NCI-H2029 (cell line): ENCODE results near the gene HOXA10.

Source experiments
- DNase-seq: peaks from one replicate; lab custom pipeline; 2025; lab: John Stamatoyannopoulos, UW

The HOXA10 gene

DNA sequence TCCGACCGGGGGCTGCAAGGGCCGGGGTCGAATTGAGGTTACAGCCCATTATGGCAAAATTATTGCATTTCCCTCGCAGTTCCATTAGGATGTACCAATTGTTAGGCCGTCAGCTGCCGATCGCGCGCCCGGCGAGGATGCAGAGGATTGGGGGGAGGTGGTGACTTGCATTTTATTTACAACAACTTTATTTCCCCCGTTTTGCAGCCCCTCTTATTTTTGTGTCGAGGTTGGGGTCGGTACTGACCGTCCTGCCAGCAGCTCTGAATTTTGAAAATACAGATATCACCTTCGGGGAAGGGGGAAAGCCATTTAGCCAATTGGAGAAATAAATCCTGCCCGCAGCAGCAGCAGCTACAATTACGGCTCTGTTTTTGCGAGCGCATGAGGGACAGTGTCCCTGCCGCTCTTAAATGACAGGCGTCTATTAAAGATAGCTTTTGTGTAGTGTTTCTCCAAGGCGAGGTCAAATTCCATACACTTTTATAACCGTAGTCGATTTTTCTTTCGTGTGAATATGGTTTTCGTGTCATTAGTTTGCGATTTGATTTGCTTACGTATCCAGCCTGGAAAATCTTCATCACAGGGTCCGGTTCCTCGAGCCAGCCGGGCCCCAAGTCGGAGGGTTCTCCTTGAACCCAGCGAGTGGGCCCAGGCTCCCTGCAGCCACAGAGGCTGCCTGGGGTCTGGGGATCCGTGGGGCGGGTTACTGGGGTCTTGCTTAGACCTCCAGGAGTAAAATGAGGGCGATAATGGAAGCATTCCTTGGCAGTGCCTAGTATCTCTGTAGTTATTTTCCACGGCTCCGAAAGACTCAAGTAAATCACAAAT lies 30.0 kb downstream of the HOXA10 start:
- no peak for DNase-seq

DNA sequence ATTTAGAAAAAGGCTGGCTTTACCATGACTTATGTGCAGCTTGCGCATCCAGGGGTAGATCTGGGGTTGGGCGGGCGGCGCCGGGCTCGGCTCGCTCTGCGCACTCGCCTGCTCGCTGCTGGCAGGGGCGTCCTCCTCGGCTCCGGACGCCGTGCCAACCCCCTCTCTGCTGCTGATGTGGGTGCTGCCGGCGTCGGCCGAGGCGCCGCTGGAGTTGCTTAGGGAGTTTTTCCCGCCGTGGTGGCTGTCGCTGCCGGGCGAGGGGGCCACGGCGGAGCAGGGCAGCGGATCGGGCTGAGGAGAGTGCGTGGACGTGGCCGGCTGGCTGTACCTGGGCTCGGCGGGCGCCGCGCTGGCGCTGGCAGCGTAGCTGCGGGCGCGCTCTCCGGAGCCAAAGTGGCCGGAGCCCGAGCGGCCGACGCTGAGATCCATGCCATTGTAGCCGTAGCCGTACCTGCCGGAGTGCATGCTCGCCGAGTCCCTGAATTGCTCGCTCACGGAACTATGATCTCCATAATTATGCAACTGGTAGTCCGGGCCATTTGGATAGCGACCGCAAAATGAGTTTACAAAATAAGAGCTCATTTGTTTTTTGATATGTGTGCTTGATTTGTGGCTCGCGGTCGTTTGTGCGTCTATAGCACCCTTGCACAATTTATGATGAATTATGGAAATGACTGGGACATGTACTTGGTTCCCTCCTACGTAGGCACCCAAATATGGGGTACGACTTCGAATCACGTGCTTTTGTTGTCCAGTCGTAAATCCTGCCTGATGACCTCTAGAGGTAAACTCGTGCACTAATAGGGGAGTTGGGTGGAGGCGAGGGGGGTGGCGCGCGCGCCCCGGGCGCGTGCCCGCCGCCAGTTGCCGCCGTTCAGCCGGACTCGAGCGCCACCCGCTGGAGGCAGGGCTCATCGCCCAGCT lies 30.8 kb downstream of the HOXA10 start, which contains the start of gene HOXA5:
HOXA5 (minus strand) TSS at position 659 of the 927 bp plus-strand sequence; CDS start at position 585, 74 bp downstream.
- DNase-seq: no peak

GRCh38 chr7:27142580-27143022 lies 31.5 kb downstream of the HOXA10 start:
- no peak for DNase-seq

GRCh38 chr7:27141923-27142579 lies 32.1 kb downstream of the HOXA10 start:
- no peak for DNase-seq

- DNase-seq: no peak
Observed at GRCh38 chr7:27141137-27141922, 32.8 kb downstream of the HOXA10 start.

DNA sequence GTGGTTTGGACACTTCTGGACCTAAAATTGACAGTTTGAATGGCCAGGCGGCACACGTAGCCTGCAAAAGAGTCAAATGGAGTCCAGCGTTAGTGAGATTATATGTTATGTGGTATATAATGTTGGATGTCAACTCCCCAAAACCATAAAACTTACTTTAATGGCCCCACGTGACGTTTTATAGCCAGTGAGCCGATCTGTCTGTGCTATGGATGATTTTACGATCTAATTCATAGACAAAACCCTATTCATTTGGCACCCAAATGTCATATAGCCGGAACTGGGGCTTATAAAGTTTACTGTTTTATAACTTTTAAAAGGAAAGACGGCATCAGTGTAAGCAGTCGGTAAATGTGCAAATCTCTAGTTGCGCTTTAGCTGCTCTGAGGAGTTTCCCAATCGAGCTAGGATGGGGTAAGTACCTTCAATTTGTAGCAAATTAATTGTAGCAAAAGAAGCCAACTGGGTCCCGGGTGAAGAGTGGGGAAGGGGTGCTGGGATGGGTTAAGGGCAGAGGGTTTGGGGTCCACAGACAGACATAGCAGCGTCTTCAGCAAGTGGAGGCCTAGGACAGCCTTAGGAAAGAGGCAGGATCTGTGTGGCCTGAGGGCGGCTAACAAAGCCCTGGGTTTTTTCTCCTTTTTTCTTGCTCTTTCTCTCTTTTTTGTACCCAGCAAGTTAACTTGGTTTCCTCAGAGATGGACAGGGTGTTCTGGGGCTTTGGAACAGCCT lies 33.8 kb downstream of the HOXA10 start:
- no peak for DNase-seq

DNA sequence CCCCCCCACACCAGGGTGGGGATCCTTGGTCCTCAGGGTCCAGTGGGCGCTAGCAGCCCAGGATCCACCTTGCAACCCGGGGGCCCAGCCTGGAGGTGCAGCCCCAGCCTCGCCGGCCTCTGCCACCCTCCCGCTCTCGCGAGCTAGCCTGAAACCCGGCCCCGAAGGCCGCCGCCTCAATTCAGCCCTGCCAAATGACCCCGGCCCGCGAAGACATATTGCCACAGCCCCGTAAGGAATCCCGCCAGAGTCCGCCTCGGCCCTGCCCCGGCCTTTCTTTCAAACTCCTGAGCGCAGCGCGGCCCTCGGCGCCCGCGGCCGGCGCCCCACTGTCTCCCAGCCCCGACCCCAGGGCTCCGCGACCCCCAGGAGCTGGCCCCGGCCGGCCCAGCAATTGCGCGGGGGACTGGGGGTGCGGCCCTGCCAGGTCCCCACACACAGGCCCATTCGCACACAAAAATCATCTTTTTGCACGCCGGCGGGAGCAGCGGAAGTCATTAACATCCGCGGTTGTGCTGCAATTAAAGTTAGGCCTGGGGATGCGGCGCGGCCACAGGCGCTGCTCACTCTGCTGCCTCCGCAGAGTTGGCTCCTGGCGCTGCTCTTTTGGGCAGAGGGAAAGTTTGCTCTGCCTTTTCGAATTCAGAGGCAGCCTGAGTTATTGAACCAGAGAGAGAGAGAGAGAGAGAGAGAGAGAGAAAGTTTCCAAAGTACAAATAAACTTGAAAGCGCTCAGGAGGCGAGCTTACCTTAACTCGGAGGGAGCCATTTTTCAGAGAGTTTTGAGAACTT lies 34.6 kb downstream of the HOXA10 start:
- no peak for DNase-seq

DNA sequence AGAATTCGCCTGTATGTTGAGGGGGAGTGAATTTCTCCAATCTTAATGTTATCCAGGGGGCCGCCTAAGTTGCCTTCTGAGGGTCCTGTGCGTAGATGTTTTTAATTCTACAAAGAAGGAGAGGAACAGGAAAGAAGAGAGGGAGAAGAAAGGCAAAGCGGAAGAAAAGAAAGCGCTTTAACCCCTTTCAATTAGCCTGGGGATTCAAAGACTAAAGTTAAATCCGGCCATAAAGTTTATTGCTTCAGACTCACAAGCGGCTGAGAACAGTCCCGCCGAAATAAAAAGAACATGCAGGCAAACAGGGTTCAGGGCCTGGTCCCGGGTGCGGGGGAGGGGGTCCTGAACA lies 35.2 kb downstream of the HOXA10 start:
- DNase-seq: no peak

DNA sequence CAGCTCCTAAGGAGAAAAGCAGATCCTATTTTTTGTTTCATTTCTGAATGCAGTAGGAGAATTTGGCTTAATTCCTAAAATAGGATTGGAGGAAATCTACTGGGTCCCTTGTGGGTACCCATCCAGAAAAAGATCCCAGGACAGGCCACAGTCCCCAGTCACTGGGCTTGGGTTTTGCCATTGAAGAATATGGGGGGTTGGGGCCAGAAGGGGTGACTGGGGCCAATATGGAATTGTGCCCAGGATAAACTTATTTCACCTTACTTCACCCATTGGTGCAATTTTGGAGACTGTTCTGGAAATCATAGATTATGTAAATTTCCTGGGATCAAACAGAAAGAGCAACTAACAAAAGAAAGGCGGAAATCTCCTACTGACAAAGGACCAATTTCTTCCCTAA lies 35.6 kb downstream of the HOXA10 start:
- DNase-seq: no peak

DNA sequence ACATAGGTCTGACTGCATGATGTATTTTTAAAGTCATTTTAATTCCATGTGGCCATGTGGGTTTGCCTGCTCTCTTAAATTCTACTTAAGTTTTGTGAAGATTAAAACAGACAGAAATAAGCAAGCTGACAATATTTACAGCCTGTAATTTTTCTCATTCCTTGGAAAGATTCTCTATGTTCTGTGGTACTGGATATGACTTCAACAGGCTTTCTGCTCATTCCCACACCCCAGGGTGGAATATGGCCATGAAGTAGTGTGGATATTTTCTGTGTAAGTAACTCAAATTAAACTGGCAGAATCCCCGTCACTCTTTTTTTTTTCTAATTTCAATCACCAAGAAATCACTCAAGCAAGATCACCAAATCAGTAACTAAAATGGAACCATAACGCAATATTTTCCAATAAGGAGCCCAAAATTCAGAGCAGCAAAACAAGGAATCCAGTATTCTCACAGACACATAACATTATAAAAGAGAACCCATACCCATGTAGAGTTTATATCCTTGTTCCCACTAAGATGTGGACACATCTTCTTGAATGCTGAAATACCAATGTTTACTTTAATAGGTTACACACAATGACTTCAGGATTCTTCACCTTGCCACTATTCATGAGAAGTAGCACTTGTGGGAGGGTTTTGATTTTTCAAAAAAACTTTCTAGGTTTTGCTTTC lies 36.3 kb downstream of the HOXA10 start:
- no peak for DNase-seq

DNA sequence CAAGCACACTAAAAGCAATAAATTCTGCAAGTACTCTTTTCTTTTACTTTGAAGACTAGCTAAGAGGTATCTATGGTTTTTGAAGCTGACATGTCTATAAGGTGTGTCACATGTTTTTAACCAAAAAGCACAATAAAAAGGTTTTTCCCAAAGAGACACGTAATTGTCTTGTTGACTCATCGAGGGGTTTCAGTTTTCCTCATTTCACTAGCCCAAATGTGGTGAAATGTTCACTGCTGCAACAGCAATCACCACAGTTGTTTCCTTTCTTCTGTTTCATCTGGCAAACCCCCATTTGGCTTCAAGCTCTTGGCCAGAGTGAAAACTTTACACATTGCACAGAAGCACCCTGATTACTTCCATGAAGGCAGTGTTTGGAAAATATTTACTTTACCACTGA lies 39.7 kb downstream of the HOXA10 start:
- DNase-seq: no peak

GRCh38 chr7:27133409-27134231 lies 40.5 kb downstream of the HOXA10 start:
- DNase-seq: no peak

GRCh38 chr7:27132978-27133377 lies 41.1 kb downstream of the HOXA10 start:
- no peak for DNase-seq

- DNase-seq: no peak
Observed at GRCh38 chr7:27132214-27132613, 41.9 kb downstream of the HOXA10 start.

- DNase-seq: no peak
Observed at GRCh38 chr7:27131390-27131819, 42.7 kb downstream of the HOXA10 start.

GRCh38 chr7:27130540-27131389 lies 43.4 kb downstream of the HOXA10 start, which contains the start of gene HOXA4:
TSS of gene HOXA4 (minus strand) at chr7:27130757. CDS start at chr7:27130733, 24 bp downstream.
- no peak for DNase-seq
